Jurkat, Clone E6-1 (cell line): Measurements from ENCODE around the gene SRGAP3.
A peak's percentile ranks its signal among the peaks of the same experiment; 100 is the strongest.

Source experiments
- DNase-seq: peaks from one replicate; pipeline ENCODE4 v3.0.0-alpha.2; 2011; ENCODE audit warnings: low read depth, low spot score
- H3K4me3 ChIP-seq: 2 replicates; pipeline ENCODE4 v1.5.1; 2011; ENCODE audit warnings: mild to moderate bottlenecking, low read length, control low read depth, moderate library complexity

The SRGAP3 gene

GRCh38 chr3:9231471-9231870, 18.0 kb downstream of the SRGAP3 start:
- no peak for DNase-seq
- no peak overlapping the region for H3K4me3 ChIP-seq

- no peak overlapping the region for H3K4me3 ChIP-seq
- DNase-seq = no peak
Observed at GRCh38 chr3:9231006-9231405, 18.4 kb downstream of the SRGAP3 start.

- DNase-seq = no peak
- H3K4me3 ChIP-seq = no peak overlapping the region
Observed at GRCh38 chr3:9230596-9230995, 18.9 kb downstream of the SRGAP3 start.

- no peak overlapping the region for H3K4me3 ChIP-seq
Observed at GRCh38 chr3:9229879-9230278, 19.6 kb downstream of the SRGAP3 start.

GRCh38 chr3:9229325-9229724, 20.1 kb downstream of the SRGAP3 start:
- no peak for DNase-seq

More at GRCh38 chr3:9229879-9230278, 19.6 kb downstream of the SRGAP3 start:
- no peak for DNase-seq

GRCh38 chr3:9226326-9226725, 23.1 kb downstream of the SRGAP3 start:
- no peak overlapping the region for H3K4me3 ChIP-seq
- no peak for DNase-seq

More at GRCh38 chr3:9229325-9229724, 20.1 kb downstream of the SRGAP3 start:
- no peak overlapping the region for H3K4me3 ChIP-seq

- DNase-seq = no peak
- H3K4me3 ChIP-seq = no peak overlapping the region
Observed at GRCh38 chr3:9225268-9225667, 24.2 kb downstream of the SRGAP3 start.

GRCh38 chr3:9224490-9224889, 25.0 kb downstream of the SRGAP3 start:
- DNase-seq = no peak
- no peak overlapping the region for H3K4me3 ChIP-seq

GRCh38 chr3:9223672-9224071, 25.8 kb downstream of the SRGAP3 start:
- no peak for DNase-seq
- no peak overlapping the region for H3K4me3 ChIP-seq

GRCh38 chr3:9222956-9223639, 26.3 kb downstream of the SRGAP3 start:
- H3K4me3 ChIP-seq = no peak overlapping the region
- no peak for DNase-seq

GRCh38 chr3:9222049-9222448, 27.4 kb downstream of the SRGAP3 start:
- DNase-seq = no peak
- no peak overlapping the region for H3K4me3 ChIP-seq

- no peak for DNase-seq
- no peak overlapping the region for H3K4me3 ChIP-seq
Observed at GRCh38 chr3:9218514-9218846, 31.0 kb downstream of the SRGAP3 start.

GRCh38 chr3:9217784-9218513, 31.5 kb downstream of the SRGAP3 start:
- no peak for DNase-seq
- no peak overlapping the region for H3K4me3 ChIP-seq

GRCh38 chr3:9216736-9217135, 32.7 kb downstream of the SRGAP3 start:
- DNase-seq = no peak
- no peak overlapping the region for H3K4me3 ChIP-seq

- DNase-seq = no peak
- no peak overlapping the region for H3K4me3 ChIP-seq
Observed at GRCh38 chr3:9214599-9214998, 34.8 kb downstream of the SRGAP3 start.

- no peak overlapping the region for H3K4me3 ChIP-seq
- no peak for DNase-seq
Observed at GRCh38 chr3:9214185-9214584, 35.3 kb downstream of the SRGAP3 start.

- no peak overlapping the region for H3K4me3 ChIP-seq
- DNase-seq = peak; percentile 35
Observed at GRCh38 chr3:9213019-9213634, 36.3 kb downstream of the SRGAP3 start.

GRCh38 chr3:9211155-9211950, 38.1 kb downstream of the SRGAP3 start:
- no peak for DNase-seq

GRCh38 chr3:9209777-9210176, 39.7 kb downstream of the SRGAP3 start:
- no peak overlapping the region for H3K4me3 ChIP-seq
- DNase-seq = no peak

More at GRCh38 chr3:9211155-9211950, 38.1 kb downstream of the SRGAP3 start:
- no peak overlapping the region for H3K4me3 ChIP-seq
